GM23338 (cell line): ENCODE data around the gene NCR1.

Experiments used
- CREB1 ChIP-seq: fragments of 250-450 bp; sonication (Bioruptor Pico); IDR thresholded peaks from 2 replicates; pipeline ENCODE4 v1.5.0; 2020; ENCODE audit warnings: low read depth, mild to moderate bottlenecking, moderate library complexity
- CTCF ChIP-seq, 2 experiments: fragments of 200-600 bp in 1 of 2; sonication (generic) in 1 of 2; conservative IDR thresholded peaks; 2 replicates each; pipeline versions ENCODE4 v1.5.1 to v1.6.1; 2016 to 2017; ENCODE audit warnings: antibody characterized with exemption in 2 of 2, low read depth in 2 of 2, mild to moderate bottlenecking in 2 of 2, moderate library complexity in 1 of 2
- EZH2 ChIP-seq: fragments of 200-600 bp; sonication (generic); IDR thresholded peaks from one replicate; pipeline ENCODE4 v1.8.0; 2017; ENCODE audit warnings: antibody characterized with exemption, mild to moderate bottlenecking, low read depth; ENCODE audit not compliant: unreplicated experiment
- EZH2phosphoT487 ChIP-seq: fragments of 200-600 bp; sonication (generic); IDR thresholded peaks from one replicate; pipeline ENCODE4 v1.8.1; 2018; ENCODE audit warnings: antibody characterized with exemption; ENCODE audit not compliant: unreplicated experiment
- POLR2AphosphoS5 ChIP-seq: IDR thresholded peaks from 2 replicates; pipeline ENCODE4 v1.6.1; 2016; ENCODE audit warnings: antibody characterized with exemption, low read depth

- TF ChIP-seq CTCF (conservative IDR thresholded peaks at IDR 0.05; ENCODE audit: low read depth in 2 of 2), result no peak
- TF ChIP-seq POLR2AphosphoS5, result no peak
- no peak for TF ChIP-seq EZH2
- no peak for TF ChIP-seq EZH2phosphoT487
- TF ChIP-seq CREB1 (CRISPR knock-in tag), result no peak
Measured at GRCh38 chr19:54877471-54877870, 28.5 kb upstream of the NCR1 start.
